ENCODE measurements around the gene PRR20G.
"Not testable (repeated sequence)": the region's sequence is repeated elsewhere in the genome, so short reads cannot be mapped to it uniquely, and the experiment has no call there.

Gene PRR20G

DNA sequence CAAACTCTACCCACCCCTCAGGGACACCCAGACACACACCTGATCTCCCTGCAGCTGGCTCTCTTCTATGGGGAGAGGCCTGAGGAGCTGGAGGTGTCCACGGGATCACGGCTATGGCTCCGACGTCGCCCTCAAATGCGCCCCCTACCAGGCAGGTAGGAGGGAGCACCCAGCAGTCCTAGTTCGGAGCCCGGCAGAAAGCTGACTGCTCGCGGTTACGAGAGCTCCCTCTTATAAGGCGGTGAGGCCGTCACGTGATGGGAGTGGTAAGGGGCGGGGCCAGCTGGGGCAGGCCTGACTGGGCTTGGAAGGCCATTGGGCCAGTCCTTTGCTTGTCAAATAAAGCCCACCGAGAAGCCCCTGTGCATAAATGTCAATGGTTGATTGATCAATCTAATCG lies at the start of gene PRR20G:
TSS of gene PRR20G (minus strand) at position 207 of the 400 bp plus-strand sequence. CDS start 681 bp downstream, outside the sequence.
- DNase-seq (ENCODE audit: low spot score) = no peak

DNA sequence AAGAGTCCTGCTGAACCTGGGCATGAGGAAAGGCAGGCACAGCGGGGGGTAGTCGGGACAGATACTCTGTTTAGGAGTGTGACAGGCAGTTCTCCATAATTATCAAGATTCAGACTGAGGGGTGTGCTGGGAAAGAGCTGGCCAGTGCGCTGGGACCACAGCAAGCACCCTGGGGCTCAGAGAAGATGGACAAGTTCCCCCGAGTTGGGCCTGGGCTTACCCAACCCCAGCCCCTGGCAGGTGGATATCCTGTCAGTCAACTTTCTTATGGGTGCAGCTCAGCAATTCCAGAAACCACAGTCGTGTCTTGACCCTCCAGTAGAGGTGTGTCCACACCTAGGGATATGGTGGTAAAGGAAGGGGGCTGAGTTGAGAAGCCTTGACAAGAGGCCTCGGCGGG lies 49.2 kb upstream of the PRR20G start:
- no peak for DNase-seq (ENCODE audit: low spot score)

DNA sequence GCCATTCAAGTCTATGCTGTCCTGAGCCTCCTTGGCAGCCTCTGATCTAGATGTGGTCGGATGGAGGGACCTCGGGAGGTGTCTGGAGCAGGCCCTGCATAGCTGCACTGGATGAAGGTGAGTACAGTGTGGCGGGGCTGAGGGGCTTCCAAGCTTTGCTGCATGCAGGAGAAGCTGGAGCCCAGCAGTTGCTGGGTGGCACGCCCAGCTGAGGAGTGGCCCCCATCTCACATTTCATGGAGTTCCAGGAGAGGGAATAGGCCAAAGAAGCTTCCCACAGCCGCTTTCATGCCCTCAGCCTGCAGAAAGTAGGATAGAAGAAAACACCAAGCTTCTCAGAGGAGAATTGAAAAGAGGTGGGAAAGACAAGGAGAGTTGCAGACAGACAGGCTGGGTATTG lies 48.3 kb upstream of the PRR20G start:
- DNase-seq (ENCODE audit: low spot score) = no peak

DNA sequence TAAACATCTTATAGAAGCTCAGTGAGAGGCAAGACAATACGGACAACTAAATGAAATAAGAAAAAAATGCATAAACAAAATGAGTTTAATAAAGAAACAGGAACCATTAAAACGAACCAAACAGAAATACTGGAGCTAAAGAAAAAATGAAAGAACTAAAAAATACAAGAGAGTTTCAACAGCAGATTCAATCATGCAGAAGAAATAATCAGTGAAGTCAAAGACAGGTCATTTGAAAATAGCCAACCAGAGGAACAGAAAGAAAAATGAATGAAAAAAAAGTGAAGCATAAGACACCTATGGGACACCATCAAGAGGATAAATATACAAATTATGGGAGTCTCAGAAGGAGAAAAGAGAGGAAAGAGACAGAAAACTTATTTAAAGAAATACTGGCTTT lies 42.5 kb upstream of the PRR20G start:
- DNase-seq (ENCODE audit: low spot score) = no peak

DNA sequence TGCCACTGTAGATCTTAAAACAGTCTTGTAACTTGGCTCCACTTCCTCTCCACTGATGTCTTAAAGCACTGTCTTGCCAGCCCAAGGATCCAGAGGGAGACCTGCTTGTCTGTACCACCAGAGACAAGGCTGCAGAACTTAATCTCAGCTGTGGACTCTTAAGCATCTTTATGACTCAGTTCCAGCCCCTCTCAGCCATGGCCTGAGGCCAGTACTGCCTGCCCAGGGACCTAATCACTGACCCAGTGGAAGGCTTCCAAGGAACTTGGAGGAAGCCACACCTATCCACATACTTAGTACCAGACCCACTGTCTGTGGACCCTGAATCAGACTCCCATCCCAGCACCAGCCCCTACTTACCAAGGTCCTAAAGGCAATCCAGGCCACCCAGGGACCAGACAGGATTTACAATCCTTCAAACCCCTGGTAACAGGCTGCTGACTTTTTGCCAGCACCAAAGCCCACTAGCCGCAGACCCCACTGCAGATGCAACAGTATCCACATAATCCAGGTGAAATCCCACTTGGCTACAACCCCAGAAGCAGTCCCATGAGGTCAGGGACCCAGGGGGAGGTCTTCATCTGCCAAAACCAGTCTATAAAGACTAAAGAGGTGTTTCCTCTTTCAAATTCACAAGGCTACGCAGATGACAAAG lies 41.9 kb upstream of the PRR20G start:
- no peak for DNase-seq (ENCODE audit: low spot score)

DNA sequence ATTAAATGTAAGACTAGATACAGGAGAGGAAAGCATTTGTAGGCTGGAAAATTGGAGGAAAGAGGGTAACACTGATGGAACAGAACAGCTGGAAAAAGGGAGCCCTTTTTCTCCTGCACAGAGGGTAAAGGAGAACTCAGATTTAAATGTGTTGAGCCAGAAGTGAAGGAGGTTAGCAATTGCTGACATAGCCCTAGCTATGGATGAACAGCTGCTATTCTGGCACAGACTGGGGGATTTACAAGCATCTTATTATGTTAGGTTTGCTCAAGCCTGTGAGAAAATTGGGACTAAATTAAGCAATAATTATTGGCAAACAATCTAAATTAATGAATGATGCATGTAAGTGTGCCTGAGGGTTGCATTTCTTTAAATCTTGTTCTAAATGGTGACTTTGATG lies 40.6 kb upstream of the PRR20G start:
- DNase-seq (ENCODE audit: low spot score) = no peak

DNA sequence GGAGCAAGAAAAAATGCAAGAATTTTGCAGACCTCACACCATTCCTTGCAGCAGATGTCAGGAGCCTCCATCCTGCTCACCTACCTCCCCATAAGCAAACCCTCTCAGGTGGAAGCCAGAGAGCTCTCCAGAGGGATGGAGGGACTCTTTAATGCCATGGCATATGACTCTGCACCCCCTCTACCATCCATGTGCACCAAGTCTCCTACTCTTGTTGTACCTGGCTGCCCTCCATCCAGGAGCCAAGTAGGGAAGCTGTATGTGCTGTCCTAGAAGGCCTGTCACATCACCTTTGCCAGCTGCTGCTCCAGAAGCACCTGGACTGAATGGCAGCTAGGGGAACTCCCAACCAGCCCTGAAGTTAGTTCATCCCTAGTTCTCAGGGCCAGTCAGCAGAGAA lies 38.5 kb upstream of the PRR20G start:
- DNase-seq (ENCODE audit: low spot score) = no peak

DNA sequence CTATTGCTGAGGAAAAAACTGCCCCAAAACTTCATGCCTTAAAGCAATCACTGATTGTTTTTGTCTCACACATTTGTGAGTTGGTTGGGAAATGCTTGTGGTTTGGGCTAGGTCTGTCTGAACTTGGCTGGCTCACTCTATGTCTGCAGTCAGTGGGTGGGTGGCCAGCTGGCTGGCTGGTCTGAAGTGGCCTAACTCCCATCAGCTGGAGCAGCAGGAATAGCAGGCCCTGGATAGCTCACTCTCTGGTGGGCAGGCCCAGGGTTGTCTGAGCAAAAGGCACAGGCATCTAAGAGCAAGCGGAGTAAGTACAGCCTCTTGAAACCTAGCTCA lies 37.7 kb upstream of the PRR20G start:
- no peak for DNase-seq (ENCODE audit: low spot score)

DNA sequence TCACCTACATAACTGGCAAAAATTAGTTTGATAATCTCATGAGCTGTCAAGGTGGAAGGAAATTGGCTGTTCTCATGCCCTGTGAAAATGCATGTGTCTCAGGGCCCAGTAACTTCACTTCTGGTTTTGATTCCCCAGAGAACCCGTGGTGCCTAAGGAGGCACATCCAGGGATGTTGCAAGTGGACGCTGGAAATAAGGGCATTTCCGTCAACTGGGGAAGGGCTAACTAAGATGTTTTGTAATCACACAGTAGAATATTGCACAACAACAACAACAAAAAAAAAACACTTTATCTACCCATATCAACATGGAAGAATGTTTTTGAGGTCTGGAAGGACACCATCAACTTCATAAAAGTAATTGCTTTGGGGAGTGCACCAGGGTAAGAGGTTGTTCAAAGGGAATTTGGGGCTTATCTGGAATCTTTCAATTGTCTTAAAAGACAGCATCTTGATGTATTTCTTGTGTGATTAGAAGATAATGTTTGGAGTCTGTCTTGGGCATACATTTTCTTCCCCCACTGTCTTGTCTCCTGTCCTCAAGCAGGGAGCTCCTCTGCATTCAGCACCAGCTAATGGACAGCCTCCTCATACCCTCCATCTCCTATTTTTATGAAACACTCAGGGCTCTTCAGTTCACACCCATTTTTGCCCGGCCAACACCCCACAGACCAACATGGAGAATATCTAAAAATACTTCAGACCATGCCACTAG lies 37.2 kb upstream of the PRR20G start:
- DNase-seq (ENCODE audit: low spot score) = no peak

DNA sequence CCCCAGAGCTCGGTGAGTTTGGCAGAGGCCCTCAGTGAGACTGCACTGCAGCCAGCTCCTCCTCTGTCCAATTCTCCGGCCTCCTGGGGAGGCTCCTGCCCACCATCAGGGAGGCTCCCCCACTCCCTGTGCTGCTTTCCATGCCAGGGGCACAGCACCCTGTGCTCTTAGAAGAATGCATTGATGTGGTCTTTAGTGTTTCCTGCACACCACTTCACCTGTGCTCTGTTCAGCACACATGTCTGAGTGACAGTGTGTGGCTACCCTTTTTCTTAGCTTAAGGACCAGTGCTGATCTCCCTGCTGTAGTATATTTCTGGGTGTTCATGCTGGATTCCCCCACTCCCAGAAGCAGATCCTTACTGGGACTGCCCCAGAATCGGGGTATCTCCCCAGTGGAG lies 36.2 kb upstream of the PRR20G start:
- DNase-seq (ENCODE audit: low spot score) = no peak

DNA sequence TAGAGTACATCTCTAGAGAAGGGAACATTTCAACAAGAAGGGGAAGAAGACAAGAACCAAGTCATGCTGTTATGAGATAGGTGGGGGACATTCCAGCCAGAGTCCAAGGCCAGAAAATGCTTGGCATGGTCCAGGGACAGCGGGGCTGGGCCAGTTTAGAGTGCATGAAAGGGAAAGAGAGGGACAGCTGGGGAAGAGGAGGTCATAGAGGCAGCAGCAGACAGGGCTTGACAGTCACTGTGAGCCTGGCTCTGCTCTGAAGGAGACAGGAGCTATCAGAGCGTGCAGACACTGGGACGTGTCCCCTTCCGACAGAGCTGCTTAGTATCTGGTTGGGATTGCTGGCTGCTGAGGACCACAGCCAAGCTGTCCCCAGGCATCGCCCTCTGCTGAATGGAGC lies 35.7 kb upstream of the PRR20G start:
- DNase-seq (ENCODE audit: low spot score) = no peak

DNA sequence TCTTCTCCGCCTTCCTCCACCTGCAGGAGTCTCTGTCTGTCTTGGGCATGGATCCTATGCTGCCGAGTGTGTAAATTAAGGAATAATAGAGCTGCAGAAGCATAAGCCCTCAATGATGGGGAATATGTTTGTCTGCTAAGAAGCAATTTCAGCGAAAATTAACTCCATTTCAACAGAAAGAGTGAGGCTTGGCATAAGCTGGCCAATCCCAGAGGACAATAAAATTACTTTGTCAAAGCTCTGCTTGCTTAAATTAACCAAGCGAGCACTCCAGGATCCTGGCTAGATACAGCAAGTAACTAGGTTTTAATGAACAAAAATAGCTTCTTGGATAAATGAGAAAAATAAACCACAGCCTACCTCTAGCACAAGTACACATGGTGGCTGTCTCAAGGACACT lies 33.5 kb upstream of the PRR20G start:
- no peak for DNase-seq (ENCODE audit: low spot score)

DNA sequence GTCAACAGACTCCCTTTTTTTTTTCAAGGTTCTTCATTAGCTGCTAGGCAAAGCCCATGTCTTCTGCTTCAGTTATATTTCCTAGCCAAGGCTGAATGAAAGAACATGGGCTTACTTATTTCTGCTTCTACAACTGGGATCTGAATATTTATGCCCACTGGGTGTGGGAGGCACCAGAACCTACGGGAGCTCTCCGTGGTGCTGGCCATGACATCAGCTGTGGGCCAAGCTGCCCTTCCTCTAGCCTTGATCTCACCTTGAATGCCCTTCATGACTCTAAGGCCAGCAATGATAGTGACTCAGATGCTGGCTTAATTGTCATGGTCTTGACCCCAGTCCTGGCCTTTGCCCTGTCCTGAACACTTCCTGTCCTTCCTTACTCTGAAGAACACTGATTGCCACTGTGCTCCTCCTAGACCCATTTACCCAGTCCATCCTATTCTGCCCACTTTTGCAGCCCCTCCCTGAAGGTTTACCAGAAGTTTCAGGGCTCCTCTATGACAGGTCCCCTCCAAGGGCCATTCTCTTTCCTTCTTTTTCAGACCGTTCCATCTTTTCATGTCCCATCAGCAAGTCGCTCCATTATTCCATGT lies 32.8 kb upstream of the PRR20G start:
- no peak for DNase-seq (ENCODE audit: low spot score)

DNA sequence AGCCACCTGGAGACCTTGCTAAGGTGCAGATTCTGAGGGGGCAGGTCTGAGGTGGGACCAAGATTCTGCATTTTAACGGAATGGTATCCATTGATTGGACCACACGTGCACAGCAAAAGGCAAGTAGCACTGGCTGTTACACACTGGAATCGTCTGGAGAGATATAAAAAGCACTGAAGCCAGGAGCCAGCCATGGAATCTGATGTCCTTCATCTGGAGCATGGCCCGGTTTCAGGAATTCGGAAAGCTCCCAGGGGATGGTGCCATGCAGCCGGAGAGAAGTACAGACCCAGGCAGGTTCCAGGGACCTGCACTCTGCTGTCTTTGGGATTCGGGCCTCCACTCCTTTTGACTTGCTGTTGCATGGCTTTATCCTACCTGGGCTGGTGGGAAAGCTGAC lies 28.8 kb upstream of the PRR20G start:
- DNase-seq (ENCODE audit: low spot score) = no peak

DNA sequence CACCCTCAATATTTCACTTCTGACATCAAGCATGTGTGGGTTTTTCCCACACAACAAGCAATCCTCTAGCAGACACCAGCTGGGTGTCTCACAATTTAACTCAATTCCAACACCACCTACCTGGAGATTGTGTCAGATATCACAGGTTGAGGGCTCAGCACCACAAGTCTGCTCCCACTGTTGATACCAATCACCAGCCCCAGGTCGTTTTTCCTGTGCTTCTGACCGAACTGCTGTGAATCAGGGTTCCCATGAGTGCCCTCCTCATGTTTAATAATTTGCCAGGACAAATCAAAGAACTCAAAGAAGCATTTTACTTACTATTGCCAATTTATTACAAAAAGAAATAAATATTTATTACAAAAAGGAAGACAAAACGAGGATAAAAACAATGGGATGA lies 25.0 kb upstream of the PRR20G start:
- DNase-seq (ENCODE audit: low spot score) = no peak

DNA sequence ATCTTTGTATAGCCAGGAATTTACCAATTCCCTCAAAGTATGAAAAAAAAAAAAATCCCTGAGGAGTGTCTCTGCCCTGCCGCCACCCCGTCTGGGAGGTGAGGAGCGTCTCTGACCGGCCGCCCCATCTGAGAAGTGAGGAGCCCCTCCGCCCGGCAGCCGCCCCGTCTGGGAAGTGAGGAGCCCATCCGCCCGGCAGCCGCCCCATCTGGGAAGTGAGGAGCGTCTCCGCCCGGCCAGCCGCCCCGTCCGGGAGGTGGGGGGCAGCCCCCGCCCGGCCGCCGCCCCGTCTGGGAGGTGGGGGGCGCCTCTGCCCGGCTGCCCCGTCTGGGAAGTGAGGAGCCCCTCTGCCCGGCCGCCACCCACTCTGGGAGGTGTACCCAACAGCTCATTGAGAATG lies 21.0 kb upstream of the PRR20G start:
- DNase-seq (ENCODE audit: low spot score) = not testable (repeated sequence)

DNA sequence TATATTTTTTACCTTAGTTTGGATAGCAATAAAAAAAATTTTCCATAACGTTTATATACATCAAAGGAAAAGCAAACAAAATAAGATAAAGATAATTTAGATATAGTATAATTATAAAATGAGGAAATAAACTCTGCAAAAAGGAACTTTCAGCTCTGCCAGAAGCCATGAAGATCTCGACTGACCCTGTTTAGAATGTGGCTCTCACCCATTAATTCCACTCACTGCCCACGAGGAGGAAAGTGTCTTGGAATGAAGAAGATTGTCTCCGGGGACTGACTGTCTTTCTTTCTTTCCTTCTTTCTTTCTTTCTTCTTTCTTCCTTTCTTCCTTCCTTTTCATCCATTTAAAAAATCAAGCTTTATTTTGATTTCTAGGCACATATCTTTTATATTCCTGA lies 20.1 kb upstream of the PRR20G start:
- DNase-seq (ENCODE audit: low spot score) = no peak

DNA sequence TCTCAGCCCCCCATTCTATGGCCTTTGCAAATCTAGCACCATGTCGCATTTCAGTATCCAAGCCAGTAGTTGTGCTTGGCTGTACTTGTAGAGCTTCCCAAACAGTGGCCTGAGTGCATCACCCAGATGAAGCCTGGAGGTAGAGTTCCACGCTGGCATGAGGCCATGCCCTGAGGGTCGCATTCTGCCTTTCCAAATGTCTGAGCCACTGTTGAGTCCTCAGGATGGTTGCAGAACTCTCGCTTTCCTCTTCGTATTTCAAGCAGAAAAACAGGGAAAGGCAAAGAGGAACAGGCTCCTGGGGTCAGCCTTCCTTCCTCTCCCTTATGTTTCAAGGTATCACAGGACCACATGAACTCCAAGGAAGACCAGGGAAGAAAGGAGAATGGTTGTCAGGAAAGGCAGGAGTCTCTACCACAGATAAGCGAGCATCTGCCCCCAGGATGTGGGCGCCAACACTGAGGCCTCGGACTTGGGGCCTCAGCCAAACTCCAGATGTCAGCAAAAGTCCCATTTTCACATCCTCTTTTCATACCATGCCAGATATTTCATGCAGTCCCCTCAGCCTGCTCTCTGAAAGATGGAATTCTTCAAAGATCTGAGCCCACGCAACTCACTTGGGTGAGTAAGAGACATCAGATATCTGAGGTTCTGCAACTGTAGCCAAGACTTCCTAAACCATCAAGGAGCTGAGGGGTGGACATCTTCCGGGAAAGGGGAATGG lies 19.4 kb upstream of the PRR20G start:
- no peak for DNase-seq (ENCODE audit: low spot score)

DNA sequence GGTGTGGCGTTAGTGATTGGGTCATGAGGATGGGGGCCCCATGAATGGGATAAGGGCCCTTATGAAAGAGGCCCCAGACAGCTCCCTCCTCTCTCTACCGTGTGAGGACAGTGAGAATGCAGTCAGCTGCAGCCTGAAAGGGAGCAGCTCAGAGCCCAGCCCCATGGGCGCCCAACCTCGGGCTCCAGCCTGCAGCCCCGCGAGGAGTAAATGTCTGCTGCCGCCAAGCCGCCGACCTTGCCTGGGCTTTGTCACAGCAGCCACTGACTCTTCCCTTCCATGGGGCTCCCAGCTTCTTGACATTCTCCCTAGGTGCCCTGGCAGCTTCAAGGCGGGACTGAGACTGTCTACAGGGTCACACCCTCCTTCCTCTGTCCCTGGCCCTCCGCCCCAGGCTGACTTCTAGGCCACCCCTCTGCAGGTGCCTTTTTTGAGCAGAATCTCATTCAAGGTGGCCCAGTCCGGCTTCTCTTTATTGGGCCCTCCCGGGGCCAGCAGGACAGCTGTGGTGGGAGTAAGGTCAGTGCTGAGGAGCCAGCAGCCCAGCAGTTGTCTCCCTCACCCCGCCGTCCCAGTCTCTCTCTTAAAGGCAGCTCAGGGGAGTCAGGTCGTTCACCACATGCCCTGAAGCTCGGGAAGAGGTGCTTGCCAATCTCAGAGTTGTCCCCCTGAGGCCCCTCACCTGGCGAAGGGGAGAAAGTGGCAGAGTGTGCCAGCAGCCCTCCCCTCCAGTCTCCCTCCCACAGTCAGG lies 18.7 kb upstream of the PRR20G start:
- DNase-seq (ENCODE audit: low spot score) = no peak

DNA sequence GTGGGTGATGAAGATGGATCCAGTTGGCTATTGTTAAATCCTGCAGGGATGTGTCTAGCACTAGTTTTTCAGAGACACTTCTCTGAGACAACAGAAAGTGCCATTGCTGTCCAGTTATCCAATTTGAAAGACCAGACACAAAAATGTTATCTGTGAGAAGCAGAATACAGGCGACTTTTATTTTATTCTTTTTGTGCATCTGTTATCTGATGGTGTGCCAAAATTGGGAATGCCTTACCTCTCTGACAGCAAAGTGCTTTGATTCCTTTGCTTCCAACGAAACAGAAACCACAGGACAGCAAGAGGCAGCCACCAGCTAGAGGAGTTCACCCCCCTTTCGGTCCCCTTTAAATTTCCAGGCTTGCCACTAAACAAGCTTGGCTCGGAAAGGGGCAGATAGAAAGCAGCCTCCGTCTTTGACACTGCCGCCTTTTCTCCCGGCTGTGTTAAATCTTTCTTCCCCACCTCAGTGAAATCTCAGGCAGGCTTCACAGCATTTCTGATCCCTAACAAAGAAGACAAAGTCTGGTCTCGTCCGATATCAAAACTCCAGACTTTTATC lies 17.7 kb upstream of the PRR20G start:
- DNase-seq (ENCODE audit: low spot score) = no peak

DNA sequence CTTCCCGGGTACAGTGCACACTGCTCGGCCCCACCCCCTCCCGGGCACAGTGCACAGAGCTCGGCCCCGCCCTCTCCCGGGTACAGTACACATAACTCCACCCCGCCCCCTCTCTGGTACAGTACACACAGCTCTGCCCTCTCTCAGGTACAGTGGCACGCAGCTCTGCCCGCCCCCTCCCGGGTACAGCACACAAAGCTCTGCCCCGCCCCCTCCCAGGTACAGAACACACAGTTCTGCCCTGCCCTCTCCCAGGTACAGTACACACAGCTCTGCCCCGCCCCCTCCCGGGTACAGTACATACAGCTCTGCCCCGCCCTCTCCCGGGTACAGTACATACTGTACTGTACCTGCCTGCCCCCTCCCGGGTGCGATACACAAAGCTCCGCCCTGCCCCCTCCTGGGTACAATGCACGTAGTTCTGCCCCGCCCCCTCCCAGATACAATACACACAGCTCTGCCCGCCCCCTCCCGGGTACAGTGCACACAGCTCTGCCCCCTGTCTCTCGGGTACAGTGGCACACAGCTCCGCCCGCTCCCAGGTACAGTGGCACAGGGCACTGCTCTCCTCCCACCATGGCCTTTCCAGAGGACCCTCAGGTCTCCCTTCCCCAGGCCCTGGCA lies 16.4 kb upstream of the PRR20G start:
- DNase-seq (ENCODE audit: low spot score) = peak; percentile 56

DNA sequence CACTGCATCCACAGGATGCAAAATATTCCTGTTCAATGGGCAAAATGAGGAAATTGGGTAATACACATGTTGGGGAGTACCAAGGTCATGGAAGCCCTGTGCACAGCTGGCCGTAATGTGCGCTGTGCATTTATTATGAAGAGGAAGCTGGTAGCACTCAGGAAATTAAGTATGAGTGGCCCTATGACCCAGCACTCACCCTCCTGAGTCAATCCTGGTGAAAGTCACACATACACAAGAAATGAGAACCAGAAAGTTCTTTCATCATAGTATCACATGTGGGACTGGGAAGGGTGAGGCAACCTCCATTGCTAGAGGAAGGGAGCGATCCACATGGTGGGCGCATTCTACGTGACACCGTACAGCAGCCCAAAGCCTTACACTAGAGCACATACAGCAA lies 11.4 kb upstream of the PRR20G start:
- no peak for DNase-seq (ENCODE audit: low spot score)
